Left lung (tissue), 10 donors: Measurements from ENCODE around the gene VPS39. TPM values are rescaled to one million over a fixed set of nuclear protein-coding genes. Genes with fewer than 3 reads are reported as not detected.

Experiments used
- ATAC-seq: fragments of 200-7000 bp; cut with Tn5 transposase; one replicate; pipeline ENCODE4 v1.9.1; 2020; ENCODE audit warnings: moderate library complexity
- DNase-seq, 4 donors: peaks; one replicate each; pipeline ENCODE4 v3.0.0-alpha.2; 2013 to 2020
- H3K27ac ChIP-seq, 2 donors: fragments of 200-600 bp; sonication (generic) in 1 of 2; one replicate each; pipeline versions ENCODE4 v1.5.0 to v1.8.0; 2020 to 2021
- H3K27me3 ChIP-seq, 2 donors: fragments of 200-600 bp; sonication (generic) in 1 of 2; one replicate each; pipeline versions ENCODE4 v1.5.0 to v1.8.0; 2020 to 2021
- H3K36me3 ChIP-seq, 2 donors: fragments of 200-600 bp; sonication (generic) in 1 of 2; one replicate each; pipeline versions ENCODE4 v1.5.0 to v1.8.0; 2020 to 2021
- H3K4me1 ChIP-seq, 2 donors: fragments of 200-600 bp; one replicate each; pipeline ENCODE4 v1.8.0; 2021
- H3K4me3 ChIP-seq, 2 donors: fragments of 200-600 bp; sonication (generic) in 1 of 2; one replicate each; pipeline versions ENCODE4 v1.5.0 to v1.8.0; 2020 to 2021; ENCODE audit warnings: mild to moderate bottlenecking in 1 of 2
- H3K9me3 ChIP-seq, 2 donors: fragments of 200-600 bp; sonication (generic) in 1 of 2; one replicate each; pipeline versions ENCODE4 v1.5.0 to v1.8.0; 2020 to 2021
- CTCF ChIP-seq, 2 donors: fragments of 200-600 bp; sonication (generic) in 1 of 2; IDR thresholded peaks; one replicate each; pipeline versions ENCODE4 v1.5.0 to v1.8.0; 2021; ENCODE audit warnings: antibody characterized with exemption in 2 of 2
- intact Hi-C, 2 donors: fragments of 100-400 bp; cut with DNase I; formaldehyde crosslinking; loops; one replicate each; pipeline versions ENCODE4 v1.11.2 to v1.14.2; 2022
- polyA plus RNA-seq, 6 donors: library from polyadenylated mRNA; unstranded; fragments of 120-200 nt; gene quantifications; one replicate each; pipeline ENCODE4 v1.2.1, GENCODE V29; 2013; ENCODE audit not compliant: insufficient read length in 6 of 6
- total RNA-seq, 2 donors: library from RNA; stranded (reverse); fragmentation: NEBNext Ultra II Directional; extraction: Animal tissue kit (Norgen Biotek cat#: 25700); gene quantifications; one replicate each; pipeline ENCODE4 v1.2.1, GENCODE V29; 2021
- donor health status: DM: no; HTN: yes; CAD: no.
- donor health status: DM: no; HTN: no; CAD: no.

VPS39 gene
- total and polyA plus RNA-seq, 8 donors = 57.8 to 87.7 (median 81.9) TPM

- no peaks in the 10 kb centered on the region for H3K27me3 ChIP-seq
- no peaks in the 10 kb centered on the region for H3K9me3 ChIP-seq
- H3K4me1 ChIP-seq = peaks cover 0 to 11% of the 10 kb centered on the region in 2 donors
- H3K36me3 ChIP-seq = peaks cover 0 to 98% of the 10 kb centered on the region in 2 donors
- H3K4me3 ChIP-seq = no peak overlapping the region
- no peak for TF ChIP-seq CTCF (IDR thresholded peaks at IDR 0.05)
- DNase-seq = peak in 2 of 4 donors; percentile 7 to 55
- peak; percentile 75 for ATAC-seq
- peak overlapping the region in 1 of 2 donors; percentile 39 for H3K27ac ChIP-seq
- intact Hi-C loops = no loop called here
These were observed 23.8 kb downstream of the VPS39 start for GRCh38 chr15:42184296-42184695.

- TF ChIP-seq CTCF (IDR thresholded peaks at IDR 0.05) = no peak
- Histone ChIP-seq H3K36me3 (peaks cover 0 to 98% of the 10 kb centered on the region in 2 donors), H3K4me3 (no peak overlapping the region), H3K9me3 (no peaks in the 10 kb centered on the region), H3K4me1 (peaks cover 0 to 11% of the 10 kb centered on the region in 2 donors), H3K27ac (peak overlapping the region in 1 of 2 donors; percentile 61), H3K27me3 (no peaks in the 10 kb centered on the region)
- DNase-seq (peak in 1 of 4 donors; percentile 52), ATAC-seq (peak; percentile 47)
- intact Hi-C loops = no loop called here
These were observed 25.1 kb downstream of the VPS39 start for GRCh38 chr15:42182961-42183360.

GRCh38 chr15:42182328-42182886, 25.7 kb downstream of the VPS39 start:
- no peak for ATAC-seq
- no peak for TF ChIP-seq CTCF (IDR thresholded peaks at IDR 0.05)
- intact Hi-C loops = no loop called here
- peaks cover 0 to 98% of the 10 kb centered on the region in 2 donors for H3K36me3 ChIP-seq
- no peaks in the 10 kb centered on the region for H3K9me3 ChIP-seq
- no peak for DNase-seq
- peak overlapping the region in 1 of 2 donors; percentile 61 for H3K27ac ChIP-seq
- H3K4me3 ChIP-seq = no peak overlapping the region
- peaks cover 0 to 11% of the 10 kb centered on the region in 2 donors for H3K4me1 ChIP-seq
- no peaks in the 10 kb centered on the region for H3K27me3 ChIP-seq

GRCh38 chr15:42178056-42178455, 30.0 kb downstream of the VPS39 start:
- Histone ChIP-seq H3K4me1 (no peaks in the 10 kb centered on the region), H3K9me3 (no peaks in the 10 kb centered on the region), H3K4me3 (no peak overlapping the region), H3K27ac (no peak overlapping the region), H3K27me3 (no peaks in the 10 kb centered on the region), H3K36me3 (peaks cover 3 to 100% of the 10 kb centered on the region in 2 donors)
- DNase-seq = no peak
- TF ChIP-seq CTCF (IDR thresholded peaks at IDR 0.05) = no peak
- ATAC-seq = no peak
- intact Hi-C loops = no loop called here

GRCh38 chr15:42175671-42176070, 32.4 kb downstream of the VPS39 start:
- intact Hi-C loops = no loop called here
- TF ChIP-seq CTCF (IDR thresholded peaks at IDR 0.05) = no peak
- Histone ChIP-seq H3K36me3 (peaks cover 3 to 99% of the 10 kb centered on the region in 2 donors), H3K4me1 (no peaks in the 10 kb centered on the region), H3K9me3 (no peaks in the 10 kb centered on the region), H3K4me3 (no peak overlapping the region), H3K27me3 (no peaks in the 10 kb centered on the region), H3K27ac (peak overlapping the region in 1 of 2 donors; percentile 33)
- ATAC-seq (no peak), DNase-seq (no peak)
